ENCODE data around the gene RC3H2.

GRCh38 chr9:122948313-122948712, 43.2 kb upstream of the RC3H2 start:
- TF ChIP-seq POLR2AphosphoS5 (IDR thresholded peaks at IDR 0.05; ENCODE audit: low read depth, low read length): no peak
- no peak for TF ChIP-seq SPI1 (IDR thresholded peaks at IDR 0.05; ENCODE audit: low read depth, low read length)

Measured in GM12891 (cell line).